ENCODE measurements around the gene AGPAT3. TPM values are rescaled to one million over a fixed set of nuclear protein-coding genes. Genes with fewer than 3 reads are reported as not detected.

The AGPAT3 gene
- total RNA-seq, 2 donors from 2014 or later, result 21.2 to 109 TPM

- Mint-ChIP-seq H3K27ac (peak overlapping the region in 1 of 2 donors; percentile 88), H3K9me3 (no peaks in the 10 kb centered on the region), H3K36me3 (no peaks in the 10 kb centered on the region)
- DNase-seq (ENCODE audit: low spot score in 2 of 2), result no peak
- no peak for ATAC-seq
Observed at GRCh38 chr21:43985690-43986251, 120.7 kb downstream of the AGPAT3 start.

- Mint-ChIP-seq H3K9me3 (no peaks in the 10 kb centered on the region), H3K36me3 (no peaks in the 10 kb centered on the region), H3K27ac (no peak overlapping the region)
- no peak for DNase-seq (ENCODE audit: low spot score in 2 of 2)
- no peak for ATAC-seq
Observed at GRCh38 chr21:43986544-43987451, 121.8 kb downstream of the AGPAT3 start.

GRCh38 chr21:43987509-43987908, 122.5 kb downstream of the AGPAT3 start:
- Mint-ChIP-seq H3K36me3 (no peaks in the 10 kb centered on the region), H3K9me3 (no peaks in the 10 kb centered on the region), H3K27ac (no peak overlapping the region)
- ATAC-seq, result no peak
- DNase-seq (ENCODE audit: low spot score in 2 of 2), result no peak

- Mint-ChIP-seq H3K27ac (no peak overlapping the region), H3K9me3 (no peaks in the 10 kb centered on the region), H3K36me3 (no peaks in the 10 kb centered on the region)
- no peak for DNase-seq (ENCODE audit: low spot score in 2 of 2)
- ATAC-seq, result no peak
Observed at GRCh38 chr21:43988016-43988415, 123.0 kb downstream of the AGPAT3 start.

- H3K27ac Mint-ChIP-seq, result no peak overlapping the region
- H3K36me3 Mint-ChIP-seq, result no peaks in the 10 kb centered on the region
- no peaks in the 10 kb centered on the region for H3K9me3 Mint-ChIP-seq
- DNase-seq (ENCODE audit: low spot score in 2 of 2) (no peak), ATAC-seq (peak in 1 of 2 donors; percentile 4)
Observed at GRCh38 chr21:43988506-43989230, 123.6 kb downstream of the AGPAT3 start.

- Mint-ChIP-seq H3K27ac (peak overlapping the region in 1 of 2 donors; percentile 72), H3K36me3 (no peaks in the 10 kb centered on the region), H3K9me3 (no peaks in the 10 kb centered on the region)
- DNase-seq (ENCODE audit: low spot score in 2 of 2), result no peak
- peak in 1 of 2 donors; percentile 8 for ATAC-seq
Observed at GRCh38 chr21:43989401-43989800, 124.4 kb downstream of the AGPAT3 start.

- no peak overlapping the region for H3K27ac Mint-ChIP-seq
- ATAC-seq, result peak in 1 of 2 donors; percentile 20
- H3K36me3 Mint-ChIP-seq, result no peaks in the 10 kb centered on the region
- no peaks in the 10 kb centered on the region for H3K9me3 Mint-ChIP-seq
- no peak for DNase-seq (ENCODE audit: low spot score in 2 of 2)
Observed at GRCh38 chr21:43991447-43991991, 126.5 kb downstream of the AGPAT3 start.

GRCh38 chr21:43992121-43992520, 127.1 kb downstream of the AGPAT3 start:
- no peak overlapping the region for H3K27ac Mint-ChIP-seq
- ATAC-seq, result peak in 1 of 2 donors; percentile 17
- no peaks in the 10 kb centered on the region for H3K36me3 Mint-ChIP-seq
- no peak for DNase-seq (ENCODE audit: low spot score in 2 of 2)
- H3K9me3 Mint-ChIP-seq, result no peaks in the 10 kb centered on the region

- Mint-ChIP-seq H3K36me3 (no peaks in the 10 kb centered on the region), H3K27ac (no peak overlapping the region), H3K9me3 (no peaks in the 10 kb centered on the region)
- DNase-seq (ENCODE audit: low spot score in 2 of 2) (no peak), ATAC-seq (no peak)
Observed at GRCh38 chr21:43993420-43993934, 128.5 kb downstream of the AGPAT3 start.

- ATAC-seq (peak in 1 of 2 donors; percentile 18), DNase-seq (ENCODE audit: low spot score in 2 of 2) (no peak)
- H3K9me3 Mint-ChIP-seq, result no peaks in the 10 kb centered on the region
- H3K27ac Mint-ChIP-seq, result no peak overlapping the region
- no peaks in the 10 kb centered on the region for H3K36me3 Mint-ChIP-seq
Observed at GRCh38 chr21:43994085-43994484, 129.1 kb downstream of the AGPAT3 start.

- DNase-seq (ENCODE audit: low spot score in 2 of 2), result no peak
- no peak for ATAC-seq
- Mint-ChIP-seq H3K9me3 (no peaks in the 10 kb centered on the region), H3K27ac (no peak overlapping the region), H3K36me3 (no peaks in the 10 kb centered on the region)
Observed at GRCh38 chr21:43994646-43995045, 129.6 kb downstream of the AGPAT3 start.

GRCh38 chr21:43995521-43996105, 130.6 kb downstream of the AGPAT3 start:
- H3K27ac Mint-ChIP-seq, result no peak overlapping the region
- no peaks in the 10 kb centered on the region for H3K36me3 Mint-ChIP-seq
- no peaks in the 10 kb centered on the region for H3K9me3 Mint-ChIP-seq
- ATAC-seq (no peak), DNase-seq (ENCODE audit: low spot score in 2 of 2) (no peak)

- Mint-ChIP-seq H3K9me3 (no peaks in the 10 kb centered on the region), H3K36me3 (no peaks in the 10 kb centered on the region), H3K27ac (peak overlapping the region in 1 of 2 donors; percentile 55)
- ATAC-seq, result no peak
- DNase-seq (ENCODE audit: low spot score in 2 of 2), result no peak
Observed at GRCh38 chr21:43997766-43998742, 133.0 kb downstream of the AGPAT3 start.

GRCh38 chr21:44000360-44000759, 135.3 kb downstream of the AGPAT3 start:
- Mint-ChIP-seq H3K9me3 (no peaks in the 10 kb centered on the region), H3K27ac (no peak overlapping the region), H3K36me3 (no peaks in the 10 kb centered on the region)
- DNase-seq (ENCODE audit: low spot score in 2 of 2) (no peak), ATAC-seq (no peak)

GRCh38 chr21:44002511-44002910, 137.5 kb downstream of the AGPAT3 start:
- Mint-ChIP-seq H3K36me3 (no peaks in the 10 kb centered on the region), H3K9me3 (no peaks in the 10 kb centered on the region), H3K27ac (no peak overlapping the region)
- no peak for ATAC-seq
- DNase-seq (ENCODE audit: low spot score in 2 of 2), result no peak
